ENCODE measurements around the gene COL4A2.

DNA sequence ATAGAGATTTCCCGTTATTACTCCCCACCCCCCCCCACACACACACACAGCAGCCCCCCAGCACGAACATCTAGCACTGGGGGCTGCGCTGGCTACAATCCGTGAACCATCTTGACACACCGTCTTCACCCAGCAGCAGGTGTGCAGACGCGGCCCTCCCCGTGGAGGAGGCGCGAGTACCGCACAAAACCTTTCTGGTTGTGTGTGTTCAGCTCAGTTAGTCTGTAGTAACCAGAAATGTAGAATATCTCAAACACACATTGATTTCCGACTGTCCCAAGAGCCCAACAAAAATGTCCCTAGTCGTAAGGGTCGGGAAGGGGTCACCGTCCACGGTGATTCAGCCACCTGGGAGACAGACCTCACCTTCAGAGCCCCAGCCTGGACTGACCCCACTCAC is 131.7 kb downstream of the COL4A2 start:
- TF ChIP-seq EZH2 (IDR thresholded peaks at IDR 0.05; ENCODE audit: borderline replicate concordance, low read length): no peak
- TF ChIP-seq, protein P1, sequence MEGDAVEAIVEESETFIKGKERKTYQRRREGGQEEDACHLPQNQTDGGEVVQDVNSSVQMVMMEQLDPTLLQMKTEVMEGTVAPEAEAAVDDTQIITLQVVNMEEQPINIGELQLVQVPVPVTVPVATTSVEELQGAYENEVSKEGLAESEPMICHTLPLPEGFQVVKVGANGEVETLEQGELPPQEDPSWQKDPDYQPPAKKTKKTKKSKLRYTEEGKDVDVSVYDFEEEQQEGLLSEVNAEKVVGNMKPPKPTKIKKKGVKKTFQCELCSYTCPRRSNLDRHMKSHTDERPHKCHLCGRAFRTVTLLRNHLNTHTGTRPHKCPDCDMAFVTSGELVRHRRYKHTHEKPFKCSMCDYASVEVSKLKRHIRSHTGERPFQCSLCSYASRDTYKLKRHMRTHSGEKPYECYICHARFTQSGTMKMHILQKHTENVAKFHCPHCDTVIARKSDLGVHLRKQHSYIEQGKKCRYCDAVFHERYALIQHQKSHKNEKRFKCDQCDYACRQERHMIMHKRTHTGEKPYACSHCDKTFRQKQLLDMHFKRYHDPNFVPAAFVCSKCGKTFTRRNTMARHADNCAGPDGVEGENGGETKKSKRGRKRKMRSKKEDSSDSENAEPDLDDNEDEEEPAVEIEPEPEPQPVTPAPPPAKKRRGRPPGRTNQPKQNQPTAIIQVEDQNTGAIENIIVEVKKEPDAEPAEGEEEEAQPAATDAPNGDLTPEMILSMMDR (IDR thresholded peaks at IDR 0.05; ENCODE audit: low read length): no peak
